GM12878 (cell line): ENCODE results near the gene NAT10. TPM values are rescaled to one million over a fixed set of nuclear protein-coding genes. Genes with fewer than 3 reads are reported as not detected.

Source experiments
- ATAC-seq: fragments of 200-7000 bp; cut with Tn5 transposase; 3 replicates; pipeline ENCODE4 v1.9.1; 2020; ENCODE audit warnings: mild to moderate bottlenecking, moderate library complexity
- BruUV-seq: library from RNA; stranded (reverse); fragments of 400-500 nt; replicated peaks from 2 replicates; lab custom pipeline; 2021; lab: Mats Ljungman, UMichigan
- CTCF ChIA-PET: fragments of 300-600 bp; sonication (Branson Sonifier 250); formaldehyde crosslinking; extraction: SDS; loops from one replicate; lab custom pipeline; 2021; ENCODE audit warnings: inconsistent platforms; lab: Yijun Ruan, JAX
- POLR2A ChIA-PET: fragments of 350-600 bp; formaldehyde crosslinking; extraction: SDS; loops from one replicate; lab custom pipeline; 2021; ENCODE audit warnings: inconsistent platforms; lab: Charles Lee
- RAD21 ChIA-PET: fragments of 300-600 bp; sonication (Branson Sonifier 250); formaldehyde crosslinking; loops from one replicate; lab custom pipeline; 2023; ENCODE audit warnings: antibody characterized with exemption; ENCODE audit not compliant: unreplicated experiment; lab: Charles Lee
- SMC1A ChIA-PET: fragments of 300-600 bp; sonication (Branson Sonifier 250); formaldehyde crosslinking; loops from one replicate; lab custom pipeline; 2023; ENCODE audit not compliant: unreplicated experiment, uncharacterized antibody; lab: Charles Lee
- DNase-seq: peaks from one replicate; pipeline ENCODE4 v3.0.0-alpha.2; 2011; ENCODE audit warnings: low read depth, low spot score
- FAIRE-seq: peaks from 3 replicates; lab custom pipeline; 2011; peaks lifted over from hg19 to GRCh38; lab: Jason Lieb, UNC
- H2AFZ ChIP-seq: 2 replicates; pipeline ENCODE4 v1.6.0; 2011; ENCODE audit warnings: low read depth, low read length, control low read depth; ENCODE audit not compliant: control insufficient read depth
- H3K27ac ChIP-seq: 2 replicates; pipeline ENCODE4 v1.5.1; 2011; ENCODE audit warnings: control low read depth; ENCODE audit not compliant: control insufficient read depth, insufficient read depth
- H3K27me3 ChIP-seq, 2 experiments: replicated peaks in 1 of 2; 2 replicates each; pipeline versions ENCODE4 v1.6.0 to v1.6.1; 2011; ENCODE audit warnings: low read length in 1 of 2; ENCODE audit not compliant: control insufficient read depth in 2 of 2, insufficient read depth in 2 of 2
- H3K36me3 ChIP-seq, 2 experiments: 2 replicates each; pipeline ENCODE4 v1.5.1; 2011; ENCODE audit warnings: low read length in 1 of 2; ENCODE audit not compliant: control insufficient read depth in 2 of 2, insufficient read depth in 2 of 2
- H3K4me1 ChIP-seq: 2 replicates; pipeline ENCODE4 v1.6.1; 2011; ENCODE audit warnings: mild to moderate bottlenecking, low read length, moderate library complexity, mixed read lengths; ENCODE audit not compliant: control insufficient read depth, insufficient read depth
- H3K4me2 ChIP-seq: 2 replicates; pipeline ENCODE4 v1.6.0; 2011; ENCODE audit warnings: control low read depth; ENCODE audit not compliant: control insufficient read depth, insufficient read depth
- H3K4me3 ChIP-seq: fragments of 200-600 bp; sonication (generic); 2 replicates; pipeline ENCODE4 v1.5.1; 2016
- H3K79me2 ChIP-seq: 2 replicates; pipeline ENCODE4 v1.6.0; 2011; ENCODE audit warnings: low read length; ENCODE audit not compliant: control insufficient read depth, insufficient read depth
- H3K9ac ChIP-seq: 2 replicates; pipeline ENCODE4 v1.8.0; 2011; ENCODE audit warnings: low read length, control low read depth, mixed read lengths; ENCODE audit not compliant: control insufficient read depth, insufficient read depth
- H3K9me3 ChIP-seq: replicated peaks from 3 replicates; pipeline ENCODE4 v1.5.1; 2011; ENCODE audit warnings: mild to moderate bottlenecking, low read length; ENCODE audit not compliant: control insufficient read depth, insufficient read depth
- H4K20me1 ChIP-seq: 2 replicates; pipeline ENCODE4 v1.6.0; 2011; ENCODE audit not compliant: control insufficient read depth, insufficient read depth
- ATF3 ChIP-seq: IDR thresholded peaks from 2 replicates; pipeline ENCODE4 v1.6.1; 2011; ENCODE audit warnings: low read depth, mild to moderate bottlenecking, low read length, moderate library complexity, borderline replicate concordance; ENCODE audit errors: extremely low read depth
- CHD1 ChIP-seq: IDR thresholded peaks from 2 replicates; pipeline ENCODE4 v1.6.1; 2012; ENCODE audit warnings: low read depth, low read length, improper control_type of control experiment
- DPF2 ChIP-seq: fragments of 450-650 bp; IDR thresholded peaks from 2 replicates; pipeline ENCODE4 v1.6.1; 2017; ENCODE audit warnings: mild to moderate bottlenecking
- GABPA ChIP-seq: IDR thresholded peaks from 2 replicates; pipeline ENCODE4 v1.6.1; 2014; ENCODE audit warnings: antibody characterized with exemption, low read depth, mild to moderate bottlenecking, inconsistent platforms
- HDAC2 ChIP-seq: fragments of 200-600 bp; sonication (generic); IDR thresholded peaks from 2 replicates; pipeline ENCODE4 v1.6.1; 2017
- JUNB ChIP-seq: IDR thresholded peaks from 2 replicates; pipeline ENCODE4 v1.6.1; 2016; ENCODE audit warnings: antibody characterized with exemption, mild to moderate bottlenecking
- MTA2 ChIP-seq: fragments of 450-650 bp; IDR thresholded peaks from 2 replicates; pipeline ENCODE4 v1.6.1; 2016; ENCODE audit warnings: low read depth, mild to moderate bottlenecking, moderate library complexity
- MTA3 ChIP-seq: IDR thresholded peaks from 2 replicates; pipeline ENCODE4 v1.6.1; 2012; ENCODE audit warnings: low read length, inconsistent platforms, borderline replicate concordance
- NFXL1 ChIP-seq: fragments of 450-650 bp; IDR thresholded peaks from 2 replicates; pipeline ENCODE4 v1.6.1; 2017; ENCODE audit warnings: antibody characterized with exemption, mild to moderate bottlenecking, borderline replicate concordance
- NR2C2 ChIP-seq: IDR thresholded peaks from 2 replicates; pipeline ENCODE4 v1.6.1; 2011; ENCODE audit warnings: borderline replicate concordance, low read depth; ENCODE audit not compliant: control insufficient read depth, insufficient read length
- RAD51 ChIP-seq: fragments of 450-650 bp; IDR thresholded peaks from 2 replicates; pipeline ENCODE4 v1.6.1; 2016; ENCODE audit warnings: moderate library complexity, mild to moderate bottlenecking, inconsistent platforms
- REST ChIP-seq: IDR thresholded peaks from 2 replicates; pipeline ENCODE4 v1.6.1; 2012; ENCODE audit warnings: mild to moderate bottlenecking, low read depth, low read length
- SREBF1 ChIP-seq: IDR thresholded peaks from 2 replicates; pipeline ENCODE4 v1.6.1; 2012; ENCODE audit warnings: mild to moderate bottlenecking, low read length
- YY1 ChIP-seq: IDR thresholded peaks from 2 replicates; pipeline ENCODE4 v1.6.1; 2011; ENCODE audit warnings: low read depth, mild to moderate bottlenecking, low read length
- WGBS: methylation state at CpG from one replicate; pipeline ENCODE4 v1.1.6; 2016; ENCODE audit warnings: low lambda C conversion rate; ENCODE audit not compliant: insufficient replicate concordance, insufficient coverage; ENCODE audit errors: missing lambda C conversion rate; 5-methylcytosine and 5-hydroxymethylcytosine counted together
- in situ Hi-C: fragments of 300-500 bp; cut with MboI; formaldehyde crosslinking; loops from 9 replicates; pipeline ENCODE4 v1.14.3; 2018; ENCODE audit warnings: mixed read lengths
- intact Hi-C: fragments of 100-400 bp; cut with micrococcal nuclease; formaldehyde crosslinking; loops from one replicate; pipeline ENCODE4 v1.14.2; 2022; ENCODE audit not compliant: unreplicated experiment
- polyA plus RNA-seq, 11 experiments: library from polyadenylated mRNA; depleted of rRNA in 4 of 11; unstranded in 6 of 11; stranded (reverse) in 5 of 11; fragments of >200 nt; fragmentation: Nextera tagmentation in 4 of 11; fragmentation: Illumina TruSeq in 1 of 11; extraction: Ambion mirVana in 4 of 11; extraction: Trizol in 1 of 11; gene quantifications; 1 replicate in 1 of 11; 2 replicates in 10 of 11; pipeline versions ENCODE4 v1.2.1 to v1.2.3, GENCODE V29; 2011 to 2016; ENCODE audit warnings: inconsistent platforms in 2 of 11, missing spikeins in 2 of 11, low read depth in 1 of 11
- total RNA-seq, 4 experiments: library from RNA; depleted of rRNA in 3 of 4; stranded (reverse); fragments of >200 nt in 3 of 4; fragmentation: Illumina TruSeq in 1 of 4; extraction: Trizol in 1 of 4; gene quantifications; 2 replicates each; pipeline versions ENCODE4 v1.2.1 to v1.2.3, GENCODE V29; 2013 to 2021

Gene NAT10
- total and polyA plus RNA-seq, 10 of the 15 experiments (the other 5 are each of a cell fraction or from before 2014, with no cell fraction given): 45.1 to 95.5 (median 72.8) TPM

GRCh38 chr11:34154059-34154875 is 48.8 kb downstream of the NAT10 start (continued):
- no peak for TF ChIP-seq REST
- TF ChIP-seq, all 136 proteins: peak for 20

GRCh38 chr11:34155057-34155756 is 49.8 kb downstream of the NAT10 start:
- no peaks in the 10 kb centered on the region for H4K20me1 ChIP-seq
- intact Hi-C loops (no loop called here), in situ Hi-C loops (loop anchor here (25.0 kb wide), 1 partner anchor 332 kb away; no protein-coding TSS in a partner anchor)
- no peak for FAIRE-seq
- no TSS peak for BruUV-seq
- no peak for ATAC-seq
- H3K79me2 ChIP-seq: no peaks in the 10 kb centered on the region
- H3K4me3 ChIP-seq: no peak overlapping the region
- peaks cover 21% of the 10 kb centered on the region for H3K4me1 ChIP-seq
- peak overlapping the region; percentile 45 for H3K27ac ChIP-seq
- no peak overlapping the region for H2AFZ ChIP-seq
- H3K4me2 ChIP-seq: peak overlapping the region; percentile 67; the same call in 1 of the 2 replicates
- no peaks in the 10 kb centered on the region for H3K9me3 ChIP-seq
- H3K9ac ChIP-seq: no peak overlapping the region
- no peak for DNase-seq
- ChIA-PET CTCF (interaction anchor here (1.3 to 3.6 kb wide), 4 partner anchors 16 to 347 kb away, joined by 3 to 14 read pairs (median 5); no protein-coding TSS in a partner anchor), RAD21 (interaction anchor here (2.1 kb wide), 1 partner anchor 10 kb away, joined by 15 read pairs; no protein-coding TSS in a partner anchor), POLR2A (interaction anchor here (0.5 to 1.7 kb wide), 4 partner anchors 8 to 1760 kb away, joined by 3 to 8 read pairs (median 4); no protein-coding TSS in a partner anchor), SMC1A (interaction anchor here (1.1 to 3.3 kb wide), 2 partner anchors 10 to 69 kb away, joined by 3 to 14 read pairs; no protein-coding TSS in a partner anchor)
- 93% methylated on average over 15 of the region's 15 CpGs for WGBS
- H3K36me3 ChIP-seq: peaks cover 3 to 6% of the 10 kb centered on the region in 2 experiments; a peak in 2 of 4 replicates
- H3K27me3 ChIP-seq: no peaks in the 10 kb centered on the region
- TF ChIP-seq DPF2 (no peak), SREBF1 (no peak), HDAC2 (no peak), NFXL1 (no peak), CHD1 (no peak), MTA3 (no peak), NR2C2 (no peak), GABPA (no peak), ATF3 (no peak), MTA2 (no peak), YY1 (no peak), RAD51 (no peak), JUNB (no peak)
